Suppressor macrophage treated with lipopolysaccharide for 1 hour (primary cell): Measurements from ENCODE around the gene FNDC5.
"Not testable (repeated sequence)": the region's sequence is repeated elsewhere in the genome, so short reads cannot be mapped to it uniquely, and the experiment has no call there.

Experiments
- DNase-seq, 3 donors: peaks; one replicate each; pipeline ENCODE4 v3.0.0-alpha.2; 2020 to 2022

Gene FNDC5

GRCh38 chr1:32870615-32871363 lies at the start of gene FNDC5:
FNDC5 (minus strand) TSS chr1:32870912.
- DNase-seq = peak in 1 of 3 donors; percentile 55

- DNase-seq = peak in 1 of 3 donors; percentile 52
Measured at GRCh38 chr1:32919811-32920733, 49.4 kb upstream of the FNDC5 start.

- no peak for DNase-seq
Measured at GRCh38 chr1:32918179-32918578, 47.5 kb upstream of the FNDC5 start.

GRCh38 chr1:32917521-32917920 lies 46.8 kb upstream of the FNDC5 start:
- DNase-seq = no peak

GRCh38 chr1:32915766-32916706 lies 45.3 kb upstream of the FNDC5 start:
- DNase-seq = no peak

GRCh38 chr1:32910319-32910718 lies 39.6 kb upstream of the FNDC5 start:
- no peak for DNase-seq

GRCh38 chr1:32907435-32907834 lies 36.7 kb upstream of the FNDC5 start:
- no peak for DNase-seq

- DNase-seq = no peak
Measured at GRCh38 chr1:32906654-32907053, 35.9 kb upstream of the FNDC5 start.

GRCh38 chr1:32905588-32905987 lies 34.9 kb upstream of the FNDC5 start:
- DNase-seq = not testable (repeated sequence)

- no peak for DNase-seq
Measured at GRCh38 chr1:32904797-32905196, 34.1 kb upstream of the FNDC5 start.

GRCh38 chr1:32903991-32904785 lies 33.5 kb upstream of the FNDC5 start:
- DNase-seq = no peak

GRCh38 chr1:32902535-32902920 lies 31.8 kb upstream of the FNDC5 start:
- no peak for DNase-seq

GRCh38 chr1:32901823-32902534 lies 31.3 kb upstream of the FNDC5 start:
- no peak for DNase-seq

- DNase-seq = peak in 2 of 3 donors; percentile 61 to 76
Measured at GRCh38 chr1:32900956-32901822, 30.5 kb upstream of the FNDC5 start, which contains the start of gene TMEM54. TMEM54 (minus strand) TSS chr1:32901389; CDS start chr1:32901238, 151 bp downstream.

GRCh38 chr1:32900371-32900955 lies 29.8 kb upstream of the FNDC5 start:
- no peak for DNase-seq

GRCh38 chr1:32899586-32900296 lies 29.0 kb upstream of the FNDC5 start:
- no peak for DNase-seq

GRCh38 chr1:32898958-32899357 lies 28.2 kb upstream of the FNDC5 start:
- DNase-seq = no peak

- DNase-seq = no peak
Measured at GRCh38 chr1:32898056-32898455, 27.3 kb upstream of the FNDC5 start.
